Astrocyte of the spinal cord (primary cell): ENCODE data around the gene GJB4.

Experiments
- DNase-seq: peaks from one replicate; pipeline ENCODE4 v3.0.0; 2011; ENCODE audit warnings: low read depth, low spot score
- H3K4me3 ChIP-seq: 2 replicates; pipeline ENCODE4 v1.5.1; 2011; ENCODE audit warnings: low read depth, mild to moderate bottlenecking, low read length, moderate library complexity
- CTCF ChIP-seq: IDR thresholded peaks from 2 replicates; pipeline ENCODE4 v1.5.1; 2012; ENCODE audit warnings: low read depth, mild to moderate bottlenecking, low read length, inconsistent platforms
- in situ Hi-C: cut with HindIII; loops from 2 replicates; pipeline ENCODE4 v1.10.0; 2017; ENCODE audit warnings: low sequenced_read_pairs

GJB4 gene

GRCh38 chr1:34794001-34794789 is 34.7 kb downstream of the GJB4 start:
- no peak for DNase-seq
- TF ChIP-seq CTCF = no peak
- no peak overlapping the region for H3K4me3 ChIP-seq
- in situ Hi-C loops = no loop called here

DNA sequence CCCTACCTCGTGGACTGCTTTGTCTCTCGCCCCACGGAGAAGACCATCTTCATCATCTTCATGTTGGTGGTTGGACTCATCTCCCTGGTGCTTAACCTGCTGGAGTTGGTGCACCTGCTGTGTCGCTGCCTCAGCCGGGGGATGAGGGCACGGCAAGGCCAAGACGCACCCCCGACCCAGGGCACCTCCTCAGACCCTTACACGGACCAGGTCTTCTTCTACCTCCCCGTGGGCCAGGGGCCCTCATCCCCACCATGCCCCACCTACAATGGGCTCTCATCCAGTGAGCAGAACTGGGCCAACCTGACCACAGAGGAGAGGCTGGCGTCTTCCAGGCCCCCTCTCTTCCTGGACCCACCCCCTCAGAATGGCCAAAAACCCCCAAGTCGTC is 35.2 kb downstream of the GJB4 start:
- no peak for TF ChIP-seq CTCF
- DNase-seq = no peak
- in situ Hi-C loops = no loop called here
- H3K4me3 ChIP-seq = no peak overlapping the region

- in situ Hi-C loops = no loop called here
- TF ChIP-seq CTCF = no peak
- no peak overlapping the region for H3K4me3 ChIP-seq
- DNase-seq = no peak
Measured at GRCh38 chr1:34795916-34796315, 36.4 kb downstream of the GJB4 start.

GRCh38 chr1:34796990-34797389 is 37.5 kb downstream of the GJB4 start:
- no peak for DNase-seq
- in situ Hi-C loops = no loop called here
- TF ChIP-seq CTCF = no peak
- H3K4me3 ChIP-seq = no peak overlapping the region

DNA sequence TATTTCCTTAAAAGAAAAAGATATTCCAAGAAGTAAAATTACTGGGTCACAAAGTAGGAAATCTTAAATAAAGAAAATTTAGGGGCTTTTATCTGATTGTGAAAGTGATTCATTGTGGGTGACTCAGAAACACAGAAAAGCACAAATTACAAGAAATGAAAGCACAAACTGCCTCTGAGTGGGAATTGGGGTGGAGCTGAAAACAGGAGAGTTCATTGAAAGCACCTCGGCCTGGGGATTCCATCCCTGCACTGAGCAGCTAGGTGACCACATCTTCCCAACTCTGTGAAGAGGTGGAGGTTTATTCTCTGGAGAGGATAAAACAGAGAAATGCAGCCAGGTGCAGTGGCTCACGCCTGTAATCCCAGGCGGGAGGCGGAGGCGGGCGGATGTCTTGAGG is 40.7 kb downstream of the GJB4 start:
- no peak for TF ChIP-seq CTCF
- DNase-seq = peak; percentile 5
- in situ Hi-C loops = no loop called here
- no peak overlapping the region for H3K4me3 ChIP-seq

GRCh38 chr1:34803770-34804169 is 44.2 kb downstream of the GJB4 start:
- no peak overlapping the region for H3K4me3 ChIP-seq
- TF ChIP-seq CTCF = no peak
- no peak for DNase-seq
- in situ Hi-C loops = no loop called here

DNA sequence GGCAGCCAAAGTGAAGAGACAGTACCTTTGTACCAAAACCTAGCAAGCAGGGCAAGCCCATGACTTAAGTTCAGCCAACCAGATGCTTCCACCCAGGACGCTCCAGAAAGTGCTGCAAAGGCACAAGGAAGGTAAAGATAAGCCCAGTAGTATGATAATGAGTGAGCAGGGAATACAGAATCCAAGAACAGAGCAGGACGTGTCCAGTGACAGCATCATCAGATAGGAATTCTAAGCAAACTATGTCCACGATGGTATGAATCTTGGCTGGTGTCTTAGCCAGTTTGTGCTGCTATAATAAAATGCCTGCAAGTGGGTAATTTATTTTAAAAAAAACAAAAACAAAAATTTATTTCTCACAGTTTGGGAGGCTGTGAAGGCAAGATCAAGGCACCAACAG is 46.9 kb downstream of the GJB4 start:
- DNase-seq = no peak
- in situ Hi-C loops = no loop called here
- TF ChIP-seq CTCF = no peak
- H3K4me3 ChIP-seq = no peak overlapping the region
